A549 (cell line): ENCODE results near the gene PAGR1. TPM values are rescaled to one million over a fixed set of nuclear protein-coding genes. Genes with fewer than 3 reads are reported as not detected.

Experiments
- ATAC-seq, 2 experiments: fragments of 200-7000 bp in 1 of 2; fragments of >200 bp in 1 of 2; cut with Nextera tagmentation in 1 of 2; cut with Tn5 transposase in 1 of 2; 3 replicates each; pipeline versions ENCODE4 v1.8.0 to v1.9.1; 2018 to 2020; ENCODE audit warnings: mild to moderate bottlenecking in 1 of 2, moderate library complexity in 1 of 2
- CTCF ChIA-PET: fragments of 300-600 bp; sonication (Branson Sonifier 250); formaldehyde crosslinking; extraction: SDS; loops from one replicate; lab custom pipeline; 2021; ENCODE audit warnings: antibody characterized with exemption, inconsistent platforms; lab: Yijun Ruan, JAX
- POLR2A ChIA-PET: fragments of 350-600 bp; formaldehyde crosslinking; extraction: SDS; loops from one replicate; lab custom pipeline; 2021; ENCODE audit warnings: antibody characterized with exemption, inconsistent platforms; lab: Yijun Ruan, JAX
- DNase-seq, 2 experiments: peaks; one replicate each; pipeline versions ENCODE4 v3.0.0 to v3.0.0-alpha.2; 2011 to 2016; ENCODE audit warnings: low read depth in 1 of 2, low spot score in 1 of 2
- FAIRE-seq: peaks from 2 replicates; lab custom pipeline; 2011; peaks lifted over from hg19 to GRCh38; lab: Jason Lieb, UNC
- H3K27ac ChIP-seq, 2 experiments: fragments of >200 bp; sonication (Bioruptor Twin); formaldehyde crosslinking; 3 replicates each; pipeline ENCODE4 v1.5.1; 2016 to 2017
- H3K4me1 ChIP-seq: fragments of >200 bp; sonication (Bioruptor Twin); formaldehyde crosslinking; 3 replicates; pipeline ENCODE4 v1.6.1; 2016
- H3K4me2 ChIP-seq: fragments of >200 bp; sonication (Bioruptor Twin); formaldehyde crosslinking; 3 replicates; pipeline ENCODE4 v1.6.1; 2016
- H3K4me3 ChIP-seq: fragments of >200 bp; sonication (Bioruptor Twin); formaldehyde crosslinking; 3 replicates; pipeline ENCODE4 v1.5.1; 2016
- H3K9me3 ChIP-seq: fragments of >200 bp; sonication (Bioruptor Twin); formaldehyde crosslinking; 3 replicates; pipeline ENCODE4 v1.6.1; 2016
- CBX2 ChIP-seq: fragments of 200-600 bp; sonication (generic); IDR thresholded peaks from 2 replicates; pipeline ENCODE4 v1.6.1; 2016; ENCODE audit warnings: low read depth, mild to moderate bottlenecking, borderline replicate concordance
- CBX8 ChIP-seq: fragments of 200-600 bp; sonication (generic); IDR thresholded peaks from 2 replicates; pipeline ENCODE4 v1.6.1; 2016
- CEBPB ChIP-seq, 2 experiments: fragments of >200 bp in 1 of 2; sonication (Bioruptor Twin) in 1 of 2; formaldehyde crosslinking in 1 of 2; IDR thresholded peaks; 2 replicates each; pipeline ENCODE4 v1.6.1; 2012 to 2016
- CHD4 ChIP-seq: fragments of 200-600 bp; sonication (generic); IDR thresholded peaks from 2 replicates; pipeline ENCODE4 v1.6.1; 2016; ENCODE audit warnings: antibody characterized with exemption, mild to moderate bottlenecking, borderline replicate concordance
- EHMT2 ChIP-seq: fragments of 200-600 bp; sonication (generic); IDR thresholded peaks from 2 replicates; pipeline ENCODE4 v1.6.1; 2016; ENCODE audit warnings: antibody characterized with exemption, low read depth, mild to moderate bottlenecking, moderate library complexity
- FOSB ChIP-seq: fragments of 250-450 bp; sonication (Bioruptor Pico); IDR thresholded peaks from 2 replicates; pipeline ENCODE4 v1.5.0; 2020; ENCODE audit warnings: mild to moderate bottlenecking, moderate library complexity
- FOSL2 ChIP-seq, 2 experiments: fragments of 450-650 bp in 1 of 2; fragments of >200 bp in 1 of 2; sonication (Bioruptor Twin) in 1 of 2; formaldehyde crosslinking; IDR thresholded peaks; 2 replicates each; pipeline versions ENCODE4 v1.5.0 to v1.6.1; 2016 to 2020; ENCODE audit warnings: mild to moderate bottlenecking in 1 of 2, moderate library complexity in 1 of 2
- HMGXB4 ChIP-seq: fragments of 250-450 bp; sonication (Bioruptor Pico); IDR thresholded peaks from 2 replicates; pipeline ENCODE4 v1.5.0; 2021; ENCODE audit warnings: mild to moderate bottlenecking, moderate library complexity, borderline replicate concordance
- HOXB5 ChIP-seq: fragments of 250-450 bp; sonication (Bioruptor Pico); IDR thresholded peaks from 2 replicates; pipeline ENCODE4 v1.5.0; 2020; ENCODE audit warnings: mild to moderate bottlenecking, moderate library complexity
- JUNB ChIP-seq: fragments of >200 bp; sonication (Bioruptor Twin); formaldehyde crosslinking; IDR thresholded peaks from 2 replicates; pipeline ENCODE4 v1.6.1; 2016
- KDM1A ChIP-seq: fragments of 200-600 bp; sonication (generic); IDR thresholded peaks from 2 replicates; pipeline ENCODE4 v1.6.1; 2016; ENCODE audit warnings: low read depth, mild to moderate bottlenecking
- MAFK ChIP-seq: fragments of 450-650 bp; IDR thresholded peaks from 2 replicates; pipeline ENCODE4 v1.6.1; 2014; ENCODE audit not compliant: partially characterized antibody
- MYC ChIP-seq: IDR thresholded peaks from 2 replicates; pipeline ENCODE4 v1.6.1; 2012; ENCODE audit warnings: mild to moderate bottlenecking, inconsistent platforms, low read length, improper control_type of control experiment, borderline replicate concordance
- NFE2L2 ChIP-seq: fragments of 150-350 bp; conservative IDR thresholded peaks from 2 replicates; pipeline ENCODE4 v1.6.1; 2014; ENCODE audit warnings: low read length
- NR3C1 ChIP-seq: fragments of >200 bp; sonication (Bioruptor Twin); formaldehyde crosslinking; IDR thresholded peaks from 3 replicates; pipeline ENCODE4 v1.6.1; 2017
- PHF8 ChIP-seq: fragments of 200-600 bp; sonication (generic); IDR thresholded peaks from 2 replicates; pipeline ENCODE4 v1.6.1; 2016; ENCODE audit warnings: low read depth, mild to moderate bottlenecking, antibody characterized with exemption, moderate library complexity, borderline replicate concordance
- POLR2AphosphoS2 ChIP-seq: conservative IDR thresholded peaks from 2 replicates; pipeline ENCODE4 v1.6.1; 2012; ENCODE audit warnings: low read length, improper control_type of control experiment, inconsistent platforms
- REST ChIP-seq: fragments of 200-600 bp; sonication (generic); IDR thresholded peaks from 2 replicates; pipeline ENCODE4 v1.6.1; 2016; ENCODE audit warnings: antibody characterized with exemption, mild to moderate bottlenecking, moderate library complexity
- SREBF2 ChIP-seq: fragments of 450-650 bp; IDR thresholded peaks from 2 replicates; pipeline ENCODE4 v1.6.1; 2014; ENCODE audit warnings: mild to moderate bottlenecking, moderate library complexity
- TP53 ChIP-seq: fragments of 250-450 bp; sonication (Bioruptor Pico); IDR thresholded peaks from 2 replicates; pipeline ENCODE4 v1.5.0; 2021; ENCODE audit warnings: mild to moderate bottlenecking, moderate library complexity
- ZC3H11A ChIP-seq: fragments of 450-650 bp; IDR thresholded peaks from 2 replicates; pipeline ENCODE4 v1.6.1; 2014; ENCODE audit warnings: antibody characterized with exemption, mild to moderate bottlenecking
- ZNF302 ChIP-seq: fragments of 250-450 bp; sonication (Bioruptor Pico); IDR thresholded peaks from 2 replicates; pipeline ENCODE4 v1.9.0; 2021; ENCODE audit warnings: inconsistent platforms, mild to moderate bottlenecking, moderate library complexity
- WGBS: methylation state at CpG from one replicate; pipeline ENCODE4 v1.1.6; 2017; ENCODE audit errors: missing lambda C conversion rate; 5-methylcytosine and 5-hydroxymethylcytosine counted together
- polyA plus RNA-seq, 4 experiments: library from polyadenylated mRNA; depleted of rRNA in 3 of 4; stranded (reverse); fragments of >200 nt; fragmentation: RNase III in 1 of 4; extraction: RNeasy Plus Mini Kit Qiagen cat#74134 plus additional on column Dnase treatment in 1 of 4; gene quantifications; 2 replicates in 3 of 4; 3 replicates in 1 of 4; pipeline ENCODE4 v1.2.3, GENCODE V29; 2011 to 2017
- TF ChIP-seq, protein P1 (sequence below): fragments of 150-350 bp; IDR thresholded peaks from 2 replicates; pipeline ENCODE4 v1.6.1; 2014; ENCODE audit warnings: low read depth, mild to moderate bottlenecking, low read length
- TF ChIP-seq, protein P2 (sequence below): IDR thresholded peaks from 2 replicates; pipeline ENCODE4 v1.6.1; 2012; ENCODE audit warnings: low read depth, borderline replicate concordance
- TF ChIP-seq, protein P3 (sequence below): fragments of 450-650 bp; IDR thresholded peaks from 2 replicates; pipeline ENCODE4 v1.6.1; 2014; ENCODE audit warnings: antibody characterized with exemption
- TF ChIP-seq, protein P4 (sequence below): fragments of >200 bp; sonication (Bioruptor Twin); formaldehyde crosslinking; IDR thresholded peaks from 3 replicates; pipeline ENCODE4 v1.6.1; 2016

Gene PAGR1
- polyA plus RNA-seq, 2 of the 4 experiments (the other 2 are of a cell fraction), result 26.7 to 44.5 TPM

- WGBS, result 54% methylated on average over 20 of the region's 20 CpGs
- Histone ChIP-seq H3K9me3 (no peaks in the 10 kb centered on the region), H3K4me3 (peak overlapping the region; percentile 94)
- CTCF ChIA-PET, result interaction anchor here (0.5 to 4.4 kb wide), 26 partner anchors 9 to 263 kb away, joined by 3 to 54 read pairs (median 6); a partner anchor contains a TSS
- peak; percentile 39 to 47 for ATAC-seq
- TF ChIP-seq CBX8 (no peak), CBX2 (no peak), PHF8 (no peak), FOSL2 (IDR thresholded peaks at IDR 0.05) (no peak), FOSL2 (CRISPR knock-in tag; IDR thresholded peaks at IDR 0.05) (no peak), REST (no peak), ZC3H11A (no peak), TP53 (no peak), CHD4 (no peak), JUNB (no peak), SREBF2 (no peak), HMGXB4 (CRISPR knock-in tag) (no peak), POLR2AphosphoS2 (no peak), CEBPB (IDR thresholded peaks at IDR 0.05) (no peak), KDM1A (no peak), FOSB (CRISPR knock-in tag) (no peak)
- TF ChIP-seq, protein P1, sequence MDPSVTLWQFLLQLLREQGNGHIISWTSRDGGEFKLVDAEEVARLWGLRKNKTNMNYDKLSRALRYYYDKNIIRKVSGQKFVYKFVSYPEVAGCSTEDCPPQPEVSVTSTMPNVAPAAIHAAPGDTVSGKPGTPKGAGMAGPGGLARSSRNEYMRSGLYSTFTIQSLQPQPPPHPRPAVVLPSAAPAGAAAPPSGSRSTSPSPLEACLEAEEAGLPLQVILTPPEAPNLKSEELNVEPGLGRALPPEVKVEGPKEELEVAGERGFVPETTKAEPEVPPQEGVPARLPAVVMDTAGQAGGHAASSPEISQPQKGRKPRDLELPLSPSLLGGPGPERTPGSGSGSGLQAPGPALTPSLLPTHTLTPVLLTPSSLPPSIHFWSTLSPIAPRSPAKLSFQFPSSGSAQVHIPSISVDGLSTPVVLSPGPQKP, result no peak
- TF ChIP-seq, all 56 proteins: peak for 0
- Histone ChIP-seq H3K27ac (peak overlapping the region; percentile 94 to 96), H3K4me1 (peaks cover 20% of the 10 kb centered on the region), H3K4me2 (peak overlapping the region; percentile 94)
- DNase-seq, result peak in 1 of 2 experiments; percentile 40
- FAIRE-seq, result no peak
- POLR2A ChIA-PET, result interaction anchor here (0.6 to 2.3 kb wide), 16 partner anchors 9 to 628 kb away, joined by 3 to 25 read pairs (median 4); partner anchors contain the start of genes ALDOA, MAZ and PAGR1
Measured at GRCh38 chr16:29789775-29790182, 26.2 kb upstream of the PAGR1 start.

- no peak for FAIRE-seq
- Histone ChIP-seq H3K9me3 (no peaks in the 10 kb centered on the region), H3K4me1 (peaks cover 20% of the 10 kb centered on the region), H3K27ac (peak within 1 kb of the TSS; percentile 94 to 96), H3K4me2 (peak within 1 kb of the TSS; percentile 94), H3K4me3 (peak within 1 kb of the TSS; percentile 94)
- ATAC-seq, result peak; percentile 97 to 98
- peak; percentile 99 for DNase-seq
- POLR2A ChIA-PET, result interaction anchor here (0.6 to 2.3 kb wide), 16 partner anchors 8 to 627 kb away, joined by 3 to 25 read pairs (median 4); partner anchors contain the start of genes ALDOA, MAZ and PAGR1
- WGBS, result 0% methylated on average over 41 of the region's 67 CpGs
- CTCF ChIA-PET, result interaction anchor here (0.5 to 4.4 kb wide), 27 partner anchors 10 to 263 kb away, joined by 3 to 54 read pairs (median 6); a partner anchor contains a TSS
- TF ChIP-seq MYC (peak; percentile 35; the same call in 1 of the 2 replicates), EHMT2 (no peak), MAFK (no peak), NFE2L2 (no peak), ZNF302 (CRISPR knock-in tag) (no peak), SREBF2 (no peak), HOXB5 (CRISPR knock-in tag) (no peak), NR3C1 (no peak), CBX8 (no peak)
- TF ChIP-seq, protein P2, sequence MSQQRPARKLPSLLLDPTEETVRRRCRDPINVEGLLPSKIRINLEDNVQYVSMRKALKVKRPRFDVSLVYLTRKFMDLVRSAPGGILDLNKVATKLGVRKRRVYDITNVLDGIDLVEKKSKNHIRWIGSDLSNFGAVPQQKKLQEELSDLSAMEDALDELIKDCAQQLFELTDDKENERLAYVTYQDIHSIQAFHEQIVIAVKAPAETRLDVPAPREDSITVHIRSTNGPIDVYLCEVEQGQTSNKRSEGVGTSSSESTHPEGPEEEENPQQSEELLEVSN, result peak; percentile 71
- TF ChIP-seq, protein P3, sequence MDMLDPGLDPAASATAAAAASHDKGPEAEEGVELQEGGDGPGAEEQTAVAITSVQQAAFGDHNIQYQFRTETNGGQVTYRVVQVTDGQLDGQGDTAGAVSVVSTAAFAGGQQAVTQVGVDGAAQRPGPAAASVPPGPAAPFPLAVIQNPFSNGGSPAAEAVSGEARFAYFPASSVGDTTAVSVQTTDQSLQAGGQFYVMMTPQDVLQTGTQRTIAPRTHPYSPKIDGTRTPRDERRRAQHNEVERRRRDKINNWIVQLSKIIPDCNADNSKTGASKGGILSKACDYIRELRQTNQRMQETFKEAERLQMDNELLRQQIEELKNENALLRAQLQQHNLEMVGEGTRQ, result no peak
- TF ChIP-seq, protein P4, sequence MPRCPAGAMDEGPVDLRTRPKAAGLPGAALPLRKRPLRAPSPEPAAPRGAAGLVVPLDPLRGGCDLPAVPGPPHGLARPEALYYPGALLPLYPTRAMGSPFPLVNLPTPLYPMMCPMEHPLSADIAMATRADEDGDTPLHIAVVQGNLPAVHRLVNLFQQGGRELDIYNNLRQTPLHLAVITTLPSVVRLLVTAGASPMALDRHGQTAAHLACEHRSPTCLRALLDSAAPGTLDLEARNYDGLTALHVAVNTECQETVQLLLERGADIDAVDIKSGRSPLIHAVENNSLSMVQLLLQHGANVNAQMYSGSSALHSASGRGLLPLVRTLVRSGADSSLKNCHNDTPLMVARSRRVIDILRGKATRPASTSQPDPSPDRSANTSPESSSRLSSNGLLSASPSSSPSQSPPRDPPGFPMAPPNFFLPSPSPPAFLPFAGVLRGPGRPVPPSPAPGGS, result 0 out of 3 replicates have a peak, but pooled peaks have one; percentile 11
Measured at GRCh38 chr16:29790183-29790948, 25.6 kb upstream of the PAGR1 start, which contains the start of gene KIF22. Gene KIF22 (plus strand): TSS chr16:29790751. CDS start chr16:29790760, 9 bp downstream.
